HG02973 (cell line): ENCODE measurements around the gene CD37.
A peak's percentile ranks its signal among the peaks of the same experiment; 100 is the strongest.
"Not testable (repeated sequence)": the region's sequence is repeated elsewhere in the genome, so short reads cannot be mapped to it uniquely, and the experiment has no call there.

Experiments used
- ATAC-seq: cut with Tn5 transposase; IDR thresholded peaks from one replicate; pipeline ENCODE4 v1.9.1; 2021; ENCODE audit warnings: moderate library complexity; ENCODE audit not compliant: unreplicated experiment

The CD37 gene

GRCh38 chr19:49373174-49373573 is 38.0 kb downstream of the CD37 start:
- not testable (repeated sequence) for ATAC-seq

GRCh38 chr19:49374665-49375434 is 39.6 kb downstream of the CD37 start:
- no peak for ATAC-seq

- no peak for ATAC-seq
Measured at GRCh38 chr19:49378512-49378911, 43.3 kb downstream of the CD37 start.

- no peak for ATAC-seq
Measured at GRCh38 chr19:49380391-49380790, 45.2 kb downstream of the CD37 start.

GRCh38 chr19:49382639-49383038 is 47.4 kb downstream of the CD37 start:
- ATAC-seq: no peak

- ATAC-seq: no peak
Measured at GRCh38 chr19:49383599-49383998, 48.4 kb downstream of the CD37 start.

- peak; percentile 49 for ATAC-seq
Measured at GRCh38 chr19:49387936-49388372, 52.7 kb downstream of the CD37 start, which contains the start of gene KASH5. Gene KASH5 (plus strand): TSS chr19:49388249. CDS start chr19:49390884, 2,635 bp downstream.

GRCh38 chr19:49389406-49389805 is 54.2 kb downstream of the CD37 start:
- no peak for ATAC-seq
